Lower leg skin (tissue), 4 donors: ENCODE measurements around the gene SRRM2. TPM values are rescaled to one million over a fixed set of nuclear protein-coding genes. Genes with fewer than 3 reads are reported as not detected.

Experiments
- DNase-seq, 2 donors: peaks; one replicate each; pipeline ENCODE4 v3.0.0-alpha.2; 2019; ENCODE audit warnings: low spot score in 2 of 2
- H3K4me3 ChIP-seq: fragments of 200-600 bp; sonication (generic); 2 replicates; pipeline ENCODE4 v1.5.1; 2017; ENCODE audit warnings: mild to moderate bottlenecking, low read depth; ENCODE audit not compliant: poor library complexity, severe bottlenecking
- POLR2A ChIP-seq, 2 donors: fragments of 450-650 bp; IDR thresholded peaks; one replicate each; pipeline ENCODE4 v1.6.1; 2016 to 2017; ENCODE audit warnings: antibody characterized with exemption in 2 of 2, mild to moderate bottlenecking in 1 of 2, moderate library complexity in 1 of 2
- WGBS, 2 donors: methylation state at CpG; one replicate each; pipeline ENCODE4 v1.1.5; 2018; 5-methylcytosine and 5-hydroxymethylcytosine counted together
- intact Hi-C: fragments of 100-400 bp; cut with DNase I; formaldehyde crosslinking; loops from one replicate; pipeline ENCODE4 v1.15.0; 2023; ENCODE audit warnings: low total_unique reads
- total RNA-seq, 4 donors: library from RNA; depleted of rRNA; stranded (reverse); fragments of >200 nt; gene quantifications; one replicate each; pipeline ENCODE4 v1.1.0, GENCODE V29; 2016
- TF ChIP-seq, protein P1 (sequence below), 3 donors: fragments of 450-650 bp; IDR thresholded peaks; one replicate each; pipeline ENCODE4 v1.5.1; 2016; ENCODE audit warnings: antibody characterized with exemption in 3 of 3, mild to moderate bottlenecking in 3 of 3, moderate library complexity in 2 of 3

Gene SRRM2
- total RNA-seq, 4 donors from 2014 or later, result 257 to 830 (median 272) TPM

DNA sequence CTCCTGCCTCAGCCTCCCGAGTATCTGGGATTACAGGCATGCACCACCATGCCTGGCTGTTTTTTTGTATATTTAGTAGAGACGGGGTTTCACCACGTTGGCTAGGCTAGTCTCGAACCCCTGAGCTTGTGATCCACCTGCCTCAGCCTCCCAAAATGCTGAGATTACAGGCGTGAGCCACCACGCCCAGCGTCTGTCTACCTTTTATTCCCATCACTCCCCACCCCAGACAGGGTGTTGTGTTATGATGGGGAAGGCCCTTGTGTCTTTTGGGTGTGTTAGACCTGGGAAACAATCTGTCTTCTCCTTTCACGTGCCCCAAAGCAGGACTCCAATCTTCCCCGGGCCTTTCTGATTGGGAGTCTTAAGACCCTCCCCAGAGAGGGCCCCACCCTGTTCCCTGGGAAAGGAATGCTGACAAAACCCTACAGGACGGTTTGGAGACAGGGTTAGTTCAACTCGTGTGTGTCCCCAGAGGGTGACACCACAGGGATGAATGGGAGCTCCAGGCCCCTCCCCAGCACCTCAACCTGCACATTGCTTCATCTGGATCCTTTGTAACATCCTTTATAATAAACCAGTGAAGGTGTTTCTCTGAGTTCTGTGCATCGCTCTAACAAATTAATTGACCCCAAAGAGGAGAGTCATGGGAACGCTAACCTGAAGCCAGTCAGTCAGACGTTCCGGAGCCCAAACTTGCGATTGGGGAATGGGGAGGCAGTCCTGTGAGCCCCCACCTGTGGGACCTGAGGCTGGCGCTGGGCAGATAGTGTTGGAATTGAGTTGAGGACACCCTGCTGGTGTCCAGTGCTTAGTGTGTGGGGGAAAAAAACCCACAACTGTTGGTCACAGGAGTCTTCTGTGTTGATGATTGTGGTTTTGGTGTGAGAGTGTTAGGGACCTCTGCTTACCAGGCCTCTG lies 27.8 kb downstream of the SRRM2 start:
- WGBS, 2 donors, result 64 to 68% methylated on average over 17 of the region's 17 CpGs
- TF ChIP-seq, protein P1, sequence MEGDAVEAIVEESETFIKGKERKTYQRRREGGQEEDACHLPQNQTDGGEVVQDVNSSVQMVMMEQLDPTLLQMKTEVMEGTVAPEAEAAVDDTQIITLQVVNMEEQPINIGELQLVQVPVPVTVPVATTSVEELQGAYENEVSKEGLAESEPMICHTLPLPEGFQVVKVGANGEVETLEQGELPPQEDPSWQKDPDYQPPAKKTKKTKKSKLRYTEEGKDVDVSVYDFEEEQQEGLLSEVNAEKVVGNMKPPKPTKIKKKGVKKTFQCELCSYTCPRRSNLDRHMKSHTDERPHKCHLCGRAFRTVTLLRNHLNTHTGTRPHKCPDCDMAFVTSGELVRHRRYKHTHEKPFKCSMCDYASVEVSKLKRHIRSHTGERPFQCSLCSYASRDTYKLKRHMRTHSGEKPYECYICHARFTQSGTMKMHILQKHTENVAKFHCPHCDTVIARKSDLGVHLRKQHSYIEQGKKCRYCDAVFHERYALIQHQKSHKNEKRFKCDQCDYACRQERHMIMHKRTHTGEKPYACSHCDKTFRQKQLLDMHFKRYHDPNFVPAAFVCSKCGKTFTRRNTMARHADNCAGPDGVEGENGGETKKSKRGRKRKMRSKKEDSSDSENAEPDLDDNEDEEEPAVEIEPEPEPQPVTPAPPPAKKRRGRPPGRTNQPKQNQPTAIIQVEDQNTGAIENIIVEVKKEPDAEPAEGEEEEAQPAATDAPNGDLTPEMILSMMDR (IDR thresholded peaks at IDR 0.05), result no peak
- no peak for TF ChIP-seq POLR2A (IDR thresholded peaks at IDR 0.05)
- no peak for DNase-seq
- H3K4me3 ChIP-seq, result no peak overlapping the region
- intact Hi-C loops, result no loop called here

DNA sequence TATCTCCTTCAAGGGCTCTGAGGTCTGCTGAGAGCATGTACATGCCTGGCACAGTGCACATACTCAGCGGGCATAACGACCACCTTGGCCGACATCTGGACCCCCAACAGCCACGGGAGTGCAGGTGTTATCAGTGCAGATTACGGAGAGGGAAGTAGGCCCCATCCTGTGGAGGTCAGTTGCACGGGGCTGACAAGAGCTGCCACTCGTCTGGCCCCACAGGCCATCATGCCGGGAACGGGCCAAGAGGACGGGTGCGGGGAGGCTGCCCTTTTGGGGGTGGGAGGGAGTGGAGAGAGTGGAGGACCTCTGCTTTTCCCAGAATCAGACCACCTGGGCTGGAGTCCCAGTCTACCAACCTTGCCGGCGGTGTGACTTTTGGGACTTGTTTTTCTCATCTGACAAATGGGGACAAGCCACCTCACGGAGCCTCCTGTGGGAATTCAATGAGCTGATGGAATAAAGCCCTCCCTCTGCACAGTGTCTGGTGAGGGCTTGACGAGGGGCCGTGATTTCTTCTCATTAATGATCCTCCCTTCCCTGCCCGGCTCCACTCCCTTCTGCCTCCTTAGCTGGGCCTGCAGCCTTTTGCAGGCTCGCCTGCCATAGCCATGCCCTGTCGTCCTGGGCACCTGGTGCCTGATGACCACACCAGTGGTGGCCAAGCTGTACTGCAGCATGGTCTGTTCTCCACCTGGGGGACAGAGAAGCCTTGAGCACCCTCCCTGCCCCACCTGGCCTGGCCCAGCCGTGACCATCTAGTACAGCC lies 30.3 kb downstream of the SRRM2 start:
- TF ChIP-seq, protein P1 (IDR thresholded peaks at IDR 0.05), result no peak
- TF ChIP-seq POLR2A (IDR thresholded peaks at IDR 0.05), result no peak
- no peak overlapping the region for H3K4me3 ChIP-seq
- no peak for DNase-seq
- intact Hi-C loops, result no loop called here
- WGBS, 2 donors, result 82 to 86% methylated on average over 20 of the region's 20 CpGs

DNA sequence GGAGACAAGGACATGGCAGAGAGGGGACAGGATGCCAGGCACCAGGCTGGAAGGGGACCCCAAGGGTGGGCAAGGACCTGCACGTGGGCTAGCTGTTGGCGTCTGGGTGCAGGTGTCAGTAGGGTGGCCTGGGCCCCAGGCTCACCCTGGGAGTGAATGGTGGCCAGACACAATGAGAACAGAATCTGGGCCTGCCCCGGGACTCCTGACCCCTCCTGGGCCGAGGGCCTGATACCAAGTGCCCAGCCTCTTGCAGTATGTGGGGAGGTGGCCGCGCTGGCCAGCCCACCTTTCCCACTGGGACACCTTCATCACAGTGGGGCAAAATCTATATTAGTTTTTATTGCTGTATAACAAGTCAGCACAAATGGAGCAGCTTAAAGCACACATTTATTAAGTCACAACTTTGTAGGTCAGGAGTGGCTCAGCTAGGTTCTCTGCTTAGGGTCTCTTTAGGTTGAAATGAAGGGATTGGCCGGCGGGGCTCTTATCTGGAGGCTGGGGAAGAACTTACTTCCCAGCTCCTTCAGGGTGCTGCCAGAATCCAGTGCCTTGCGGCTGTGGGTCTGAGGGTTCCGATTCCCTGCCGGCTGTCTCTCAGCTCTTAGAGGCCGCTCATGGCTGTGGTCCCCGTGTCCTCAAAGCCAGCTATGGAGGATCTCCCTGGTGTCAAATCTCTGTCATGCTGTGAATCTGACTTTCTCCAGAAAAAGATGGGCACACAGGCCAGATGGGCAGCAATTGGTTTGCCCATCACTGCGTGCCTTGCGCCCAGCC lies 31.3 kb downstream of the SRRM2 start:
- intact Hi-C loops, result no loop called here
- no peak overlapping the region for H3K4me3 ChIP-seq
- TF ChIP-seq, protein P1 (IDR thresholded peaks at IDR 0.05), result no peak
- no peak for TF ChIP-seq POLR2A (IDR thresholded peaks at IDR 0.05)
- 92 to 94% methylated on average over 15 of the region's 15 CpGs for WGBS, 2 donors
- no peak for DNase-seq

DNA sequence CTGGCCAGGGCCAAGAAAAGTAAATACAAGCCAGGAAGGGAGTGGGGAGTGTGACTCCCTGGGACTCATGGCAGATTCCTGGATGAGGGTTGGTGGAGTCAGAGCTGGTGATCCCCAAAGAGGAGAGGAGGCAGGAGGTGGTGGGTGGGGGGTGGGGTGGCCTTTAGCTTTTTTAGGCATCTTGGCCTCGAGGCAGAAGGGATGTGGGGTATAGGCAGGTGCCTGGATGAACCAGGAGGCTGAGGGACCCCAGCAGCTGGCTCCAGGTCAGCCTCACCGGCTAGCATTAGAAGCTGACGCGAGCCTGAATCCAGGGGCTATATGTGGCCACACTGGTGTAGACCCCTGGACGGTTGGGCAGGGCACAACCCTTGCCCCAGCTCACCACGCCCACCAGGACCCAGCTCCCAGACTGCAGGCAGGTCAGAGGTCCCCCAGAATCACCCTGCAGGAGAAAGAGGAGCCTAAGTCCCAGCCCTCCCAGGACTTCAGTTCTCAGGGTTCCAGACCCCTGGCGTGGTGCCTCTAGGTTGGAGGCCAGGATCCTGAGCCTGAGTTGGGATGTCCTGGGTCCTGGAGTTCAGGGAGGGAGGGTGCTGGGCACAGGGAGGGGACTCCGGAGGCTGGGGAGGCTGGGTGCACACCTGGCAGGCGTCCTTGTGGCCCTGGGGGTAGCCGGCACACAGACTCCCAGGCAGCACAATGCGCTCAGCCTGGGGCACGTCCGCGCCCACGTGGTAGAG lies 32.1 kb downstream of the SRRM2 start:
- no peak overlapping the region for H3K4me3 ChIP-seq
- intact Hi-C loops, result no loop called here
- no peak for TF ChIP-seq POLR2A (IDR thresholded peaks at IDR 0.05)
- TF ChIP-seq, protein P1 (IDR thresholded peaks at IDR 0.05), result no peak
- WGBS, 2 donors, result 52 to 55% methylated on average over 12 to 15 of the region's 15 CpGs
- no peak for DNase-seq
